MM.1S (cell line): Measurements from ENCODE around the gene FBLIM1.

Source experiments
- DNase-seq: peaks from one replicate; pipeline ENCODE4 v3.0.0-alpha.2; 2015
- H2AFZ ChIP-seq: fragments of 300-600 bp; sonication (generic); 2 replicates; pipeline ENCODE4 v1.6.0; 2016; ENCODE audit warnings: antibody characterized with exemption, low read length
- H3F3A ChIP-seq: fragments of 300-600 bp; sonication (generic); 2 replicates; pipeline ENCODE4 v1.6.1; 2016; ENCODE audit warnings: mild to moderate bottlenecking, antibody characterized with exemption, low read length, moderate library complexity, mixed read lengths; ENCODE audit not compliant: insufficient read depth
- H3K27ac ChIP-seq: fragments of 300-600 bp; sonication (generic); 2 replicates; pipeline ENCODE4 v1.5.1; 2016; ENCODE audit warnings: mild to moderate bottlenecking, low read length
- H3K27me3 ChIP-seq: fragments of 300-600 bp; sonication (generic); replicated peaks from 2 replicates; pipeline ENCODE4 v1.6.0; 2016; ENCODE audit warnings: low read length; ENCODE audit not compliant: insufficient read depth
- H3K36me3 ChIP-seq: fragments of 300-600 bp; sonication (generic); replicated peaks from 2 replicates; pipeline ENCODE4 v1.6.1; 2016; ENCODE audit warnings: mild to moderate bottlenecking, low read length, mixed read lengths; ENCODE audit not compliant: insufficient read depth
- H3K4me1 ChIP-seq: fragments of 300-600 bp; sonication (generic); 2 replicates; pipeline ENCODE4 v1.6.1; 2016; ENCODE audit warnings: low read length, mixed read lengths
- H3K4me2 ChIP-seq: fragments of 300-600 bp; sonication (generic); 2 replicates; pipeline ENCODE4 v1.6.0; 2016; ENCODE audit warnings: low read depth, low read length
- H3K4me3 ChIP-seq: fragments of 300-600 bp; sonication (generic); 2 replicates; pipeline ENCODE4 v1.5.1; 2016; ENCODE audit warnings: low read length, mixed read lengths
- H3K79me2 ChIP-seq: fragments of 300-600 bp; sonication (generic); 2 replicates; pipeline ENCODE4 v1.6.1; 2016; ENCODE audit warnings: mixed run types, low read length, mixed read lengths
- H3K9ac ChIP-seq: fragments of 300-600 bp; sonication (generic); 2 replicates; pipeline ENCODE4 v1.6.1; 2016; ENCODE audit warnings: low read length, mixed read lengths
- H3K9me2 ChIP-seq: fragments of 300-600 bp; sonication (generic); replicated peaks from 2 replicates; pipeline ENCODE4 v1.6.1; 2016; ENCODE audit warnings: mild to moderate bottlenecking, low read length, mixed read lengths; ENCODE audit not compliant: insufficient read depth
- H3K9me3 ChIP-seq: fragments of 300-600 bp; sonication (generic); replicated peaks from 2 replicates; pipeline ENCODE4 v1.6.1; 2016; ENCODE audit warnings: mild to moderate bottlenecking, low read length, mixed read lengths; ENCODE audit not compliant: insufficient read depth
- H4K20me1 ChIP-seq: fragments of 300-600 bp; sonication (generic); 2 replicates; pipeline ENCODE4 v1.6.1; 2016; ENCODE audit warnings: mild to moderate bottlenecking, low read length, moderate library complexity, mixed read lengths; ENCODE audit not compliant: insufficient read depth
- EZH2 ChIP-seq: fragments of 300-600 bp; sonication (generic); optimal IDR thresholded peaks from 2 replicates; pipeline ENCODE3; 2017; ENCODE audit warnings: low read depth, mild to moderate bottlenecking, antibody characterized with exemption, low read length, mixed read lengths
- EZH2phosphoT487 ChIP-seq: fragments of 300-600 bp; sonication (generic); IDR thresholded peaks from 2 replicates; pipeline ENCODE4 v1.6.1; 2018; ENCODE audit warnings: antibody characterized with exemption, low read length
- TF ChIP-seq, protein P1 (sequence below): fragments of 300-600 bp; sonication (generic); IDR thresholded peaks from 2 replicates; pipeline ENCODE4 v1.5.1; 2016; ENCODE audit warnings: antibody characterized with exemption, low read length, mixed read lengths

Gene FBLIM1

DNA sequence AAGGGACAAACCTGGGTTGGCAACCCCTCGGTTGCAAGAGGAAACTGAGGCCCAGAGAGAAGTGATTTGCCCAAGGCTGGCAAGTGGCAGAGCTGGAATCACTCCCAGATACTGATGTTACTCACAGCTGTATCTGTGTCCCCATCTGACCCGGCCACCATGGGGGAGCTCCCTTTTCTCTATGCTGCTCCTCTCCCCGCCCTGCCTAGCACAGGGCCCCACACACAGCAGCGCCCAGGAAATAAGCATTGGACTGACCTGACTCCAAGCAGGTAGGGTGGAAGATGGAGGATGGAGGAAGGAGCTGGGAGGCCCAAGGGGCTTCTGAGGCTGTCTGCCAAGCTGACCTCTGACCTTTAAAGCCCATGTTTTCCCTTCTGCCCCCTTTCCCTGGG is 3.0 kb upstream of the FBLIM1 start:
- no peaks in the 10 kb centered on the region for H3K4me1 ChIP-seq
- no peaks in the 10 kb centered on the region for H3F3A ChIP-seq
- H3K79me2 ChIP-seq: no peaks in the 10 kb centered on the region

DNA sequence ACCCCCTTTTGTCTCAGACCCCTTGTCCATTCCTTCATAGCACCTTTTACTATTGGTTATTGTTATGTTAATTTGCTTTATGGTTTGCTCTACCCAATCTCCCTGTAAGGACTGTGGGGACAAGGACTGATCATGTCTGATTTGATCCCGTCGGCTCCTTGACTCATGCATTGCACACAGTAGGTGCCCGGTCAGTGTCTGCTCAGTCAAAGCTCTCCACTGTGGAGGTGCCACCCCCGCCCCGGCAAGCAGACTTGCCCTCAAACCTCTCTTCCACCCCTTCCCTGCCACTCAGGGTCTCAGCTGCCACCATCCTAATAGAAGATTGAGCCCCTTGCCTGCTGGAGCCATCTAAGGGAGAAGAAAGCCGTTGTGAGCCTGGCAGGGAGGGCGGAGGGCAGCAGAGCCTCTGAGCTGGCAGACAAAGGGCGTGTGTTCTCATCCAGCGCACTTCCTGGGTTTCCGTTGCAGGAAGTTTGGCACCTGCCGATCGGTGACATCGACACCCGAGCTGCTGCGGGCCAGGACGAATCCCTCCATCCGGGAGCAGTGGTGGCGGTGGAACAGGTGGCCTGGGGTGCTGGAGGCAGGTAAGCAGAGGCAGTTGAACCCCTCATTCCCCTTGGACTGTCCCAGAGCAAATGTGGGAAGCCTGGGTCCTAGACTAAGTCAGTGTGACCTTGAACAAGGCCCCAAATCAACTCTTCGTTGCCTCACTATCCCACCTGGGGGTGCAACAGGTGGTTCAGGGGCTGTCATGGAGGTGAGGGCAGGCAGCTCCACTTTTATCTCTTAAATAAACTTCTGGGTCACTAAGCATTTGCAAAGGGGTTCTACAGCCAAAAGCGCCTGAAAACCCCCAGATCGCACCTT is 2.2 kb upstream of the FBLIM1 start:
- H4K20me1 ChIP-seq: no peaks in the 10 kb centered on the region
- no peaks in the 10 kb centered on the region for H3K36me3 ChIP-seq
- no peak overlapping the region for H3K4me3 ChIP-seq
- TF ChIP-seq, protein P1, sequence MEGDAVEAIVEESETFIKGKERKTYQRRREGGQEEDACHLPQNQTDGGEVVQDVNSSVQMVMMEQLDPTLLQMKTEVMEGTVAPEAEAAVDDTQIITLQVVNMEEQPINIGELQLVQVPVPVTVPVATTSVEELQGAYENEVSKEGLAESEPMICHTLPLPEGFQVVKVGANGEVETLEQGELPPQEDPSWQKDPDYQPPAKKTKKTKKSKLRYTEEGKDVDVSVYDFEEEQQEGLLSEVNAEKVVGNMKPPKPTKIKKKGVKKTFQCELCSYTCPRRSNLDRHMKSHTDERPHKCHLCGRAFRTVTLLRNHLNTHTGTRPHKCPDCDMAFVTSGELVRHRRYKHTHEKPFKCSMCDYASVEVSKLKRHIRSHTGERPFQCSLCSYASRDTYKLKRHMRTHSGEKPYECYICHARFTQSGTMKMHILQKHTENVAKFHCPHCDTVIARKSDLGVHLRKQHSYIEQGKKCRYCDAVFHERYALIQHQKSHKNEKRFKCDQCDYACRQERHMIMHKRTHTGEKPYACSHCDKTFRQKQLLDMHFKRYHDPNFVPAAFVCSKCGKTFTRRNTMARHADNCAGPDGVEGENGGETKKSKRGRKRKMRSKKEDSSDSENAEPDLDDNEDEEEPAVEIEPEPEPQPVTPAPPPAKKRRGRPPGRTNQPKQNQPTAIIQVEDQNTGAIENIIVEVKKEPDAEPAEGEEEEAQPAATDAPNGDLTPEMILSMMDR: no peak
- no peak for TF ChIP-seq EZH2phosphoT487
- no peak for TF ChIP-seq EZH2
- H2AFZ ChIP-seq: no peak overlapping the region
- no peaks in the 10 kb centered on the region for H3K9me3 ChIP-seq
- peaks cover 54% of the 10 kb centered on the region for H3K27me3 ChIP-seq
- H3K4me2 ChIP-seq: no peak overlapping the region
- H3K9me2 ChIP-seq: no peaks in the 10 kb centered on the region
- H3K27ac ChIP-seq: no peak overlapping the region
- H3K9ac ChIP-seq: no peak overlapping the region
- H3K79me2 ChIP-seq: no peaks in the 10 kb centered on the region
- DNase-seq: no peak
- no peaks in the 10 kb centered on the region for H3F3A ChIP-seq
- no peaks in the 10 kb centered on the region for H3K4me1 ChIP-seq

More for the DNA sequence above, 3.0 kb upstream of the FBLIM1 start:
- Histone ChIP-seq H3K9ac (no peak overlapping the region), H3K9me3 (no peaks in the 10 kb centered on the region), H2AFZ (no peak overlapping the region), H3K4me3 (no peak overlapping the region), H3K27ac (no peak overlapping the region), H3K4me2 (no peak overlapping the region), H3K9me2 (no peaks in the 10 kb centered on the region), H4K20me1 (no peaks in the 10 kb centered on the region), H3K36me3 (no peaks in the 10 kb centered on the region), H3K27me3 (peaks cover 47% of the 10 kb centered on the region)
- TF ChIP-seq, protein P1: no peak
- TF ChIP-seq EZH2 (no peak), EZH2phosphoT487 (no peak)
- no peak for DNase-seq

DNA sequence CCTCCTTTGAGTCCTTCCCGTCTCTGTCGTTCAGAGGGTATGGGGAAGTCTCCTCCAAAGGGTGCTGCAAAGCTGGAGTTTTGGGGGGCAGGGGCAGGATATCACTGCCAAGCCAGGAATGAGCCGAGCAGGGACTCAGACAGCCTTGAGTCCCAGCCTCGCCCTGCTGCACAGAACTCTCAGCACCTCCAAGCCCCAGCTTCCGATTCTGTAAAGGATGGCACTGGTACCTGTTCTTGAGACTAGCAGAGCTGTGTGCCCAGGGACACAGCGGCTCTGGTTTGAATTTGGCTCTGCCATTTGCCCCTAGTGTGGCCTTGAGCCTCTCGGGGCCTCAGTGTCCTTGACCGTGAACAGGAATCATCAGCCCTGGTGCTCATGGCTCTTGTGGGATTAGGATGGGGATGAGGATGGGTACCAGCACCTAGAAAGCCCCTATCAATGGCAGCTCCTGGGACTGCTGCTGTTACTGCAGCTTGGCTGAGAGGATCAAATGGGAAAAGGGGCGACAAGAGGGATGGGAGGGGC is 1.5 kb upstream of the FBLIM1 start:
- H3K27me3 ChIP-seq: peaks cover 61% of the 10 kb centered on the region
- no peak for DNase-seq
- H3K27ac ChIP-seq: no peak overlapping the region
- no peak overlapping the region for H2AFZ ChIP-seq
- no peaks in the 10 kb centered on the region for H3K79me2 ChIP-seq
- no peaks in the 10 kb centered on the region for H4K20me1 ChIP-seq
- H3K9ac ChIP-seq: no peak overlapping the region
- no peak overlapping the region for H3K4me2 ChIP-seq
- H3K9me3 ChIP-seq: no peaks in the 10 kb centered on the region
- no peaks in the 10 kb centered on the region for H3K4me1 ChIP-seq
- no peaks in the 10 kb centered on the region for H3F3A ChIP-seq
- H3K4me3 ChIP-seq: no peak overlapping the region
- H3K36me3 ChIP-seq: no peaks in the 10 kb centered on the region
- TF ChIP-seq EZH2phosphoT487 (no peak), EZH2 (no peak)
- TF ChIP-seq, protein P1: no peak
- H3K9me2 ChIP-seq: no peaks in the 10 kb centered on the region
